Muscle layer of colon (tissue), 2 donors: Measurements from ENCODE around the gene ZNF616.
"Not testable (repeated sequence)": the region's sequence is repeated elsewhere in the genome, so short reads cannot be mapped to it uniquely, and the experiment has no call there.

Source experiments
- H3K27ac ChIP-seq: one replicate; pipeline ENCODE4 v1.7.0; 2013; ENCODE audit warnings: low read depth, mild to moderate bottlenecking, low read length, moderate library complexity
- H3K27me3 ChIP-seq, 2 donors: one replicate each; pipeline ENCODE4 v1.7.0; 2013; ENCODE audit warnings: low read length in 2 of 2, mild to moderate bottlenecking in 2 of 2; ENCODE audit not compliant: insufficient read depth in 2 of 2, control insufficient read depth in 1 of 2
- H3K36me3 ChIP-seq: one replicate; pipeline ENCODE4 v1.7.0; 2013; ENCODE audit warnings: mild to moderate bottlenecking, low read length; ENCODE audit not compliant: insufficient read depth
- H3K4me1 ChIP-seq: one replicate; pipeline ENCODE4 v1.7.0; 2013; ENCODE audit warnings: mild to moderate bottlenecking, low read length; ENCODE audit not compliant: insufficient read depth
- H3K4me3 ChIP-seq, 2 donors: one replicate each; pipeline ENCODE4 v1.7.0; 2013; ENCODE audit warnings: low read length in 2 of 2, low read depth in 1 of 2, mild to moderate bottlenecking in 1 of 2, moderate library complexity in 1 of 2
- H3K9ac ChIP-seq: one replicate; pipeline ENCODE4 v1.7.0; 2013; ENCODE audit warnings: low read length
- H3K9me3 ChIP-seq: one replicate; pipeline ENCODE4 v1.7.0; 2013; ENCODE audit warnings: mild to moderate bottlenecking, low read length
- donor health status: abdominal sarcoma.
- donor health status: Adenocarcinoma of cecum.

ZNF616 gene

DNA sequence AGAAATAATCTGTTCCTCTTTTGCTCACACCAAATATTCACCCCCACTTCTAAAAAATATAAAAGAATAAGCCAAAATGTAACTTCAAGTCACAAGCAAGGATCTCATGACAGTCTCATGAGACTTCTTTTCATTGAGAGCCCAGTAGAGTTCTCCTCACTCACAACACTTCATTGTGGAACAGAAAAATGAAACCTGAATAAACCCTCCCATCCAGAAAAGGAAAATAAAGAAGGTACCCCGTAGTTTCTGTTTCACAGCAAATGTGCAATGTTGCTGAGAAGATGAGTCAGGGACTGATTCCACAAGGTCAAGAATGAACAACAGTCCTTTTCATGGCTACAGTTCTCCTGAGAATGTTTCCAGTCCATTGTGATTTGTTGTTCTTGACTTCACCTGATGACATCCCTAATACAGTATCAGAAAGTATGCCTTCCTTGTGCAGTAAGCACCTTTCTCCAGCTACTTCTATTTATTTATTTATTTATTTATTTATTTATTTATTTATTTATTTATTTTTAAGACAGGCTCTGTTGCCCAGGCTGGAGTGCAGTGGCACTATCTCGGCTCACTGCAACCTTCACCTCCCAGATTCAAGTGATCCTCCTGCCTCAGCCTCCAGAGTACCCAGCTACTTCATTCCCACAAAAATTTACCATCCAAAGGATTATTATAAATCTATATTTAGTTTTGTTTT is 37.7 kb downstream of the ZNF616 start:
- Histone ChIP-seq H3K4me3 (no peak overlapping the region), H3K9ac (no peak overlapping the region), H3K9me3 (peaks cover 5% of the 10 kb centered on the region), H3K36me3 (no peaks in the 10 kb centered on the region), H3K27ac (no peak overlapping the region), H3K27me3 (no peaks in the 10 kb centered on the region), H3K4me1 (no peaks in the 10 kb centered on the region)

DNA sequence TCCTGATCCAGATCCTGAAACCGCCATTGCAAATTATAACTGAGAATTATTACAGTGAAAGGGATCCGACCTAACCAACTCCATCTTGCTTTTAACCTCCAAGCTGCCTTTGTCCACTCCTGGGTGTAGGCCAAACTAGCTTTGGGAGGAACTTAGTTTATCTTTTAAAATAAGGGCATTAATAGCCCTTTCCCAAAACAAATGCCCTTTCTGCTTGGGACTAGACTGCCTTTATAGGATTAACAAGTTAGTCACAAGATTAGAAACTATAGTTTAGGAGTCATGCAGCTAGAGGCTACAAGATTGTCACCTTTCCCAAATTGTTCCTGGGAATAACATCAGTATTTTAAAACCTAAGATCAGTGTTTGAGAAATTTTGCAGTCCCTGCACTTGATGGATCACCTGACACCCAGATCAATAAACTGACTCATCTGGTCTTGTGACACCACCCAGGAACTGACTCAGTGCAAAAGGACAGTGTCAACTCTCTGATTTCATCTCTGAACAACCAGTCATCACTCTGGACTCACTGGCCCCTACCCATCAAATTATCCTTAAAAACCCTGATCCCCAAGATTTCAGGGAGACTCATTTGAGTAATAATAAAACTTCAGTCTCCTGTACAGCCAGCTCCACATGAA is 40.1 kb downstream of the ZNF616 start:
- Histone ChIP-seq H3K9me3 (peaks cover 5% of the 10 kb centered on the region), H3K4me3 (no peak overlapping the region), H3K4me1 (no peaks in the 10 kb centered on the region)

DNA sequence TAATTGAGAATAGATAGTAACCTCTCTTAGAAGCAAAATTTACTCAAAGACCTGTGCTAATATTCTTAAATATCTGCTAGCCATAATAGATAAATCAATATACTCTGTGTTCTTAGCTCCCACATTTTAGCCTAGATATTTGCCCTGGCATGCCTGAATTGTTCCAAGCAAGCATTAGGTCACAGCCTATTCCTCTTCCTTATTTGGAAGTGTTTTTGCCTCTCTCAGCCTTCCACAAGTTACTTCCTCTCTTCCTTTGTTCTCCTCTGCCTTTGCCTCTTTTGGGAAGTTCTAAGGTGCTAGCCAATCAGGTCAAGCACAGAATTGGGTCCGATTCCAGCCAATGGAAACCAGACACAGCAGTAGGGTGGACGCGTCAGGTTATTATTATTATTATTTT is 43.3 kb downstream of the ZNF616 start:
- not testable (repeated sequence) for H3K27ac ChIP-seq, H3K9me3 ChIP-seq, H3K4me3 ChIP-seq, H3K9ac ChIP-seq, H3K36me3 ChIP-seq, H3K27me3 ChIP-seq
- peaks cover 14% of the 10 kb centered on the region for H3K4me1 ChIP-seq

More for the DNA sequence above, 40.1 kb downstream of the ZNF616 start:
- Histone ChIP-seq H3K27me3 (no peaks in the 10 kb centered on the region), H3K9ac (no peak overlapping the region), H3K36me3 (no peaks in the 10 kb centered on the region), H3K27ac (no peak overlapping the region)

DNA sequence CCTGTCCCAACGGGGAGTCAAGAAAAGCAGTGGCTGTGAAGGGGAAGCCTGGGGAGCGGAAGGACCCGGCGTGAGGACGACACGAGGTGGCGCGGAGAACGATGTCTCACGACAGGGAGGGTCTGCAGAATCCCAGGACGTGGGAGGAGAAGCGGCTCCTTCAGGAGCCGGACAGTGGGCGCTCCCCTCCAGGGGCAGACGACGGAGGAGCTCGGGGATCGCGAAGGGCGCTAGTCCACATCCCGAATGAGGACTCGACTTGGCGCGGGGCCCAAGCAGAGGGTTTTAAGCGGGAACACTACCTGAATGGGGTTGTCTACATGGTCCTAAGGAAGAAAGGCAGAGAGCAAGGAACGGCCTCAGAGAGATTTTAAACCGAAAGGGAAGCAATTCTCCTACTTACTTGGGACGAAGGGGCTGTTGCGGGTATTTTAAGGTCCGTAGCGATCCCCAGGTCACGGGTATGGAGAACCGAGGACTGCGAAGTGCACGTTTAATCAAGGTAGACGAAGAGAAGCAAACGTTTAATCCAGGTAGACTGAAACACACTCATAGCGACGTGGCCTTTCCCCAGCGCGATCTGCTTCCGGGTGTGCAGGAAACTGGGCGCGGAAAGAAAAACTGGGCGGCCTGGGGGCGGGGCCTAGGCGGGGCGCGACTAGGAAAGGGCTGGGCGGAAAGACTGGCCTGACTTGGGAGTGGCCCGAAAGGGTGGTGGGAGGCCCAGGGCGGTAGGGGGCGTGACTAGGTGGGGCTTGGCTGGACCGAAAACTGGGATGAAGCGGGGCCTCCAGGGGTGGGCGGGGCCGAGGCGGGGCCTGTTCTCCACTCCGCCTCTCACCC is 44.3 kb downstream of the ZNF616 start, which contains the start of gene ZNF841:
TSS of gene ZNF841 (minus strand) at position 594 of the 843 bp plus-strand sequence. CDS start 10,964 bp downstream, outside the sequence.
- peaks cover 13% of the 10 kb centered on the region for H3K36me3 ChIP-seq
- H3K4me1 ChIP-seq, result peaks cover 14% of the 10 kb centered on the region
- H3K27ac ChIP-seq, result no peak within 1 kb of the TSS
- peak within 1 kb of the TSS; percentile 87 for H3K9ac ChIP-seq
- peak within 1 kb of the TSS; percentile 83 to 95 for H3K4me3 ChIP-seq
- H3K27me3 ChIP-seq, result no peaks in the 10 kb centered on the region
- H3K9me3 ChIP-seq, result peaks cover 5% of the 10 kb centered on the region

DNA sequence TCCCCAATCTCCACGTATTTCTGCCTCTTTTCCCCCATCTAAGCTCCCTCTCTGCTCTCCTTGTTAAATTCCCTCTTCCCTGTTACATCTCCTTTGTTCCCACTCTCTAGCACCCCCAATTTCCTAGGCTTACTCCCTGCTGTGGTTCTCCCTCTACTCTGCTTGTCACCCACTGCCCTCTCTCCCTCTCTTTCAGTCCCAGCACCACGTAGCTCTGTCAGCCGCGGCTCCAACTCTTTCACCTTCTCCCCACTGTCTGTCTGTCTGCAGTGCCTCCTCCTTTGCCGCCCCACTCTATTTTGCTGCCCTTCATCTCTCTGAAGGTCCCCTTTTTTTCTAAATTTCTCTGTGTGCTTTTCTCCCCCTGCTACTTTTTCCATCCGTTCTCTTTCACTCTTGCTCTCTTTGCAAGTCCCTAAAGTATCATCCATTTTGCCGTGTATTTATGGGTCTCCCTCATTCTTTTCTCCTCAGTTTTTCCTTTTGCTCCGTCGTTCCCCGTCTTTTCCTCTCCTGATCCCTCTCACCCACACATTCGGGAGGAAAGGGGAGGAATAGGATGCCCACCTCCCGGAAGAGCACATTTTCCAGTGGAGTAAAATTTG is 45.1 kb downstream of the ZNF616 start:
- Histone ChIP-seq H3K27ac (no peak overlapping the region), H3K4me1 (peaks cover 14% of the 10 kb centered on the region), H3K36me3 (peaks cover 13% of the 10 kb centered on the region), H3K9ac (peak overlapping the region; percentile 87), H3K4me3 (peak overlapping the region; percentile 83 to 95), H3K9me3 (peaks cover 5% of the 10 kb centered on the region), H3K27me3 (no peaks in the 10 kb centered on the region)

DNA sequence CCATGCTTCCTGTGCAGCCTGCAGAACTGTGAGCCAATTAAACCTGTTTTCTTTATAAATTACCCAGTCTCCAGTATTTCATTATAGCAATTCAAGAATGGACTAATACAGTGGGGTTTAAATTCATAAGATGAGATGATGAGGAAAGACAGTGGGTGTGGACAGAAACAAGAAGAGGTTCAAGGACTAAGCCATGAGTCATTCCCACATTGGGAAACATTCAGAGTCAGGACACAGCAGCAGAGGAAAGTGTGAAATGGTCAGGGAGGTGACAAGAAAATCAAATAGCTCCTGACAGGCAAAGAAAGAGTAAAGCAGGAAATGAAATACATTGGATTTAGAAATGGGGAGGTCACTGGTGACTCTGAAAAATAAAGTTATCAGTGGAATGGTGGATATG is 53.3 kb downstream of the ZNF616 start:
- H3K9me3 ChIP-seq, result no peaks in the 10 kb centered on the region
- no peak overlapping the region for H3K27ac ChIP-seq
- no peaks in the 10 kb centered on the region for H3K27me3 ChIP-seq
- H3K4me3 ChIP-seq, result no peak overlapping the region
- no peak overlapping the region for H3K9ac ChIP-seq
- peaks cover 43% of the 10 kb centered on the region for H3K36me3 ChIP-seq
- H3K4me1 ChIP-seq, result no peaks in the 10 kb centered on the region

DNA sequence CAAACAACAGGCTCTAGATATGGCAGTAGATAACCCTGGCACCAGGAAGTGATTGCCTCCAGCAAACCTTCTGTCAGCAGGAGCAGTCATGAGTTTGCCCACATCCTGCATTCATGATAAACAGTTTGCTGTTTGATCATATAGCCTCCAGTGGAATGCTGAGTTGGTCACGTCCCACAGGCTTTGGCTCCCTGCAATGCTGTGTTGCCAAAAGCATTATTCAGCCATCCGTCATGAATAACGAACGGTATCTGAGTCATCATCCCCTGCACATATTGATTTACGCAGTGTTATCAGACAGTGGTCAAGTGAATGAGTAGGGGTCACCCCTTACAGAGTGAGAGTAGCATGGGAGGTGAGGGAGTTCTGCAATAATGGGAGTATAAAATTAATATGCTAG is 69.2 kb downstream of the ZNF616 start:
- Histone ChIP-seq H3K9me3 (peaks cover 43% of the 10 kb centered on the region), H3K27ac (no peak overlapping the region), H3K9ac (no peak overlapping the region), H3K4me1 (no peaks in the 10 kb centered on the region), H3K36me3 (peaks cover 60% of the 10 kb centered on the region), H3K27me3 (no peaks in the 10 kb centered on the region), H3K4me3 (no peak overlapping the region)

DNA sequence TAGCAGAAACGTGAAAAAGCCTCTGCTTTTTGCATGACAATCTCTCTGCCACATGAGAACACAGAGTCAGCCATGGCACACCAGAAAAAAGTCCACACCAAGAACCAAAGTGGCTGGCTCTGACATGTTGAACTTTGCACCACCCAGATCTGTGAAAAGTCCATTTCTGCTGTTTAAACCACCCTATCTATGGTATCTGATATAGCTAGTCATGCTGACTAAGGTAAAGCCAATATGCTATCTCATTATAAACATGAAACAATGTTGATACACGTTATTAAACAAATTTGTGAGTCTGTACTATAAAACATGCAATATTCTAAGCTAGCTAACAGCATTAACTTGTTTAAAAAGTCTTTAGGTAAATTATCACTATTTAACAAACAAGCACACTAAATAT is 70.1 kb downstream of the ZNF616 start:
- Histone ChIP-seq H3K4me1 (no peaks in the 10 kb centered on the region), H3K27ac (no peak overlapping the region), H3K27me3 (no peaks in the 10 kb centered on the region), H3K4me3 (no peak overlapping the region), H3K9ac (no peak overlapping the region), H3K9me3 (peaks cover 46% of the 10 kb centered on the region), H3K36me3 (peaks cover 55% of the 10 kb centered on the region)

DNA sequence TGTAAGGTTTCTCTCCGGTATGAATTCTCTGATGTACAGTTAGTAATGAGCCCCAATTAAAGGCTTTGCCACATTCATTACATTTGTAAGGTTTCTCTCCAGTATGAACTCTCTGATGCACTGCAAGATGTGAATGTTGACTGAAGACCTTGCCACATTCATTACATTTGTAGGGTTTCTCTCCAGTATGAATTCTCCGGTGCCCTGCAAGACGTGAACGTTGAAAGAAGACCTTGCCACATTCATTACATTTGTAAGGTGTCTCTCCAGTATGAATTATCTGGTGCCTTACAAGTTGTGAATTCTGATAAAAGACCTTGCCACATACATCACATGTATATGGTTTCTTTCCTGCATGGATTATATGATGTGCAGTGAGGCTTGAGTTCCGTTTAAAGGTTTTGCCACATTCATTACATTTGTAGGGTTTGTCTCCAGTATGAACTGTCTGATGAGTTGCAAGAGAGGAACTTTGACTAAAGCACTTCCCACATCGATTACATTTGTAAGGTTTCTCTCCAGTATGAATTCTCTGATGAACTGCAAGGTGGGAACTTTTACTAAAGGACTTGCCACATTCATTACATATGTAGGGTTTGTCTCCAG is 73.4 kb downstream of the ZNF616 start:
- no peaks in the 10 kb centered on the region for H3K4me1 ChIP-seq
- no peak overlapping the region for H3K27ac ChIP-seq
- peak overlapping the region; percentile 14 to 17 for H3K4me3 ChIP-seq
- H3K9ac ChIP-seq, result no peak overlapping the region
- H3K36me3 ChIP-seq, result peaks cover 58% of the 10 kb centered on the region
- peaks cover 51% of the 10 kb centered on the region for H3K9me3 ChIP-seq
- no peaks in the 10 kb centered on the region for H3K27me3 ChIP-seq

DNA sequence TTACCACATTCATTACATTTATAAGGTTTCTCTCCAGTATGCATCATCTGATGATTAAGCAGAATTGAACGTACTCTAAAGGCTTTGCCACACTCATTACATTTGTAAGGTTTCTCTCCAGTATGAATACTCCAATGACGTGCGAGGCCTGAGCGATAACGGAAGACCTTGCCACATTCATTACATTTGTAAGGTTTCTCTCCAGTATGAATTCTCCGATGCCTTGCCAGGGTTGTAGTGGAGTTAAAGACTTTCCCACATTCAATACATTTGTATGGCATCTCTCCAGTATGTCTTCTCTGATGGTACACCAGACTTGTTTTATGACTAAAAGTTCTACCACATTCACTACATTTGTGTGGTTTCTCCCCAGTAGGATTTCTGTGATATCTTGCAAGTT is 74.3 kb downstream of the ZNF616 start:
- H3K36me3 ChIP-seq, result peaks cover 48% of the 10 kb centered on the region

More for the DNA sequence above, 74.3 kb downstream of the ZNF616 start:
- H3K4me1 ChIP-seq, result no peaks in the 10 kb centered on the region
- H3K27ac ChIP-seq, result no peak overlapping the region
- H3K9ac ChIP-seq, result no peak overlapping the region
- peak overlapping the region in 1 of 2 donors; percentile 6 for H3K4me3 ChIP-seq
- H3K9me3 ChIP-seq, result peaks cover 55% of the 10 kb centered on the region
- no peaks in the 10 kb centered on the region for H3K27me3 ChIP-seq
